ENCODE data around the gene UBE2E2.

The UBE2E2 gene

GRCh38 chr3:23480329-23480714 lies 277.2 kb downstream of the UBE2E2 start:
- no peak for DNase-seq (ENCODE audit: low read depth)

- DNase-seq (ENCODE audit: low read depth): no peak
Observed at GRCh38 chr3:23481011-23481615, 278.0 kb downstream of the UBE2E2 start.

- DNase-seq (ENCODE audit: low read depth): no peak
Observed at GRCh38 chr3:23481616-23482278, 278.6 kb downstream of the UBE2E2 start.

- no peak for DNase-seq (ENCODE audit: low read depth)
Observed at GRCh38 chr3:23484386-23484785, 281.3 kb downstream of the UBE2E2 start.

- no peak for DNase-seq (ENCODE audit: low read depth)
Observed at GRCh38 chr3:23485922-23486321, 282.8 kb downstream of the UBE2E2 start.

- no peak for DNase-seq (ENCODE audit: low read depth)
Observed at GRCh38 chr3:23487015-23487414, 283.9 kb downstream of the UBE2E2 start.

- no peak for DNase-seq (ENCODE audit: low read depth)
Observed at GRCh38 chr3:23488618-23489017, 285.5 kb downstream of the UBE2E2 start.

- DNase-seq (ENCODE audit: low read depth): no peak
Observed at GRCh38 chr3:23489300-23490158, 286.4 kb downstream of the UBE2E2 start.

GRCh38 chr3:23490459-23490858 lies 287.3 kb downstream of the UBE2E2 start:
- no peak for DNase-seq (ENCODE audit: low read depth)

GRCh38 chr3:23492057-23492456 lies 288.9 kb downstream of the UBE2E2 start:
- DNase-seq (ENCODE audit: low read depth): no peak

GRCh38 chr3:23493889-23494288 lies 290.8 kb downstream of the UBE2E2 start:
- no peak for DNase-seq (ENCODE audit: low read depth)

GRCh38 chr3:23494967-23495366 lies 291.8 kb downstream of the UBE2E2 start:
- DNase-seq (ENCODE audit: low read depth): no peak

- no peak for DNase-seq (ENCODE audit: low read depth)
Observed at GRCh38 chr3:23495507-23495906, 292.4 kb downstream of the UBE2E2 start.

GRCh38 chr3:23496165-23496564 lies 293.0 kb downstream of the UBE2E2 start:
- DNase-seq (ENCODE audit: low read depth): no peak

GRCh38 chr3:23497156-23497555 lies 294.0 kb downstream of the UBE2E2 start:
- no peak for DNase-seq (ENCODE audit: low read depth)

- DNase-seq (ENCODE audit: low read depth): no peak
Observed at GRCh38 chr3:23501201-23501802, 298.2 kb downstream of the UBE2E2 start.

- no peak for DNase-seq (ENCODE audit: low read depth)
Observed at GRCh38 chr3:23508464-23508863, 305.3 kb downstream of the UBE2E2 start.

- DNase-seq (ENCODE audit: low read depth): no peak
Observed at GRCh38 chr3:23518441-23518840, 315.3 kb downstream of the UBE2E2 start.

- DNase-seq (ENCODE audit: low read depth): no peak
Observed at GRCh38 chr3:23519314-23520208, 316.4 kb downstream of the UBE2E2 start.

- no peak for DNase-seq (ENCODE audit: low read depth)
Observed at GRCh38 chr3:23527326-23527725, 324.2 kb downstream of the UBE2E2 start.

- no peak for DNase-seq (ENCODE audit: low read depth)
Observed at GRCh38 chr3:23533596-23533995, 330.5 kb downstream of the UBE2E2 start.

GRCh38 chr3:23533996-23534395 lies 330.9 kb downstream of the UBE2E2 start:
- DNase-seq (ENCODE audit: low read depth): no peak
